ENCODE results near the gene ATP8A2. TPM values are rescaled to one million over a fixed set of nuclear protein-coding genes. Genes with fewer than 3 reads are reported as not detected.

Gene ATP8A2
- total and polyA plus RNA-seq, 9 of the 15 experiments (the other 6 are each of a cell fraction or from before 2014, with no cell fraction given), result under 0.01 to 0.33 (median 0.06) TPM; not detected in 4

- CTCF ChIA-PET (ENCODE audit: low intra/inter-chr PET ratio), result no interaction called here
- 0% methylated on average over 4 of the region's 4 CpGs for WGBS (ENCODE audit: insufficient coverage, low coverage, missing lambda C conversion rate)
Observed at GRCh38 chr13:25674371-25674770, 302.6 kb downstream of the ATP8A2 start.

DNA sequence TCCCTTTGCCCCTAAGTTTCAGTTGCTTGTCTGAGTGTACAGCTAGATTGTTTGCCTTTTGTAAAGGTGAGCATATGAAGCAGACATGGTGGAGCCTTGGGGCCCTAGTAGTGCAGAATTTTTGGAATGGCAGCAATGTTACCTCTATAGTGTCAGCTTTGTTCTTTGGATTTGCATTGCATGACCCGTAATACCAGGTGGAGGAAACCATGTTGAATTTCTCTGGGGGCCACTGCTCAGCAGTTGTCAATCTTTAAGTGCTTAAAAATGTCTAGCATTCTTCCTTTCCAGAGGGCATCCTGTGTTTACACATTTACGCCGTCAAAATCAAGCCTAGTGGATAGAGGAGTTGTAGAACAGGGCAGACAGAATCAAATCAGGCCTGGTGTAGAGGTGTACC is 303.3 kb downstream of the ATP8A2 start:
- Histone ChIP-seq H3K9me3 (replicated peaks; ENCODE audit: control insufficient read depth, insufficient read depth, low read depth, low read length) (no peaks in the 10 kb centered on the region), H3K27ac (ENCODE audit: extremely low read depth, low read depth, low read length) (no peak overlapping the region), H2AFZ (ENCODE audit: low read depth, low read length) (no peak overlapping the region), H3K4me2 (ENCODE audit: insufficient read depth, low read length) (no peak overlapping the region), H3K36me3 (ENCODE audit: control insufficient read depth, insufficient read depth, low read length) (no peaks in the 10 kb centered on the region), H3K4me1 (replicated peaks in 1 of 2; ENCODE audit: control insufficient read depth in 2 of 2, insufficient read depth in 2 of 2, low read length in 2 of 2) (no peaks in the 10 kb centered on the region), H3K27me3 (ENCODE audit: control insufficient read depth in 2 of 2, insufficient read depth in 2 of 2, low read length in 2 of 2) (no peaks in the 10 kb centered on the region), H3K9ac (ENCODE audit: insufficient read depth in 1 of 2, low read depth in 2 of 2, low read length in 2 of 2) (no peak overlapping the region), H3K4me3 (no peak overlapping the region), H3K9me1 (ENCODE audit: control insufficient read depth, insufficient read depth, low read length) (no peaks in the 10 kb centered on the region), H4K20me1 (replicated peaks; ENCODE audit: control insufficient read depth, insufficient read depth, low read length) (no peaks in the 10 kb centered on the region), H3K79me2 (ENCODE audit: control insufficient read depth, insufficient read depth, low read length) (no peaks in the 10 kb centered on the region)
- TF ChIP-seq MYBL2 (IDR thresholded peaks at IDR 0.05; ENCODE audit: low read depth), result no peak
- no peak for TF ChIP-seq MYBL2 (CRISPR knock-in tag; IDR thresholded peaks at IDR 0.05; ENCODE audit: borderline replicate concordance)
- TF ChIP-seq ZC3H11A (IDR thresholded peaks at IDR 0.05; ENCODE audit: low read depth, low read length), result no peak
- TF ChIP-seq NFXL1 (CRISPR knock-in tag; IDR thresholded peaks at IDR 0.05), result no peak
- TF ChIP-seq KLF13 (tag; IDR thresholded peaks at IDR 0.05; ENCODE audit: borderline replicate concordance, low read depth), result no peak
- TF ChIP-seq XRCC4 (IDR thresholded peaks at IDR 0.05; ENCODE audit: extremely low read depth, insufficient read depth, insufficient read length), result no peak
- no peak for TF ChIP-seq ZNF217 (CRISPR knock-in tag; IDR thresholded peaks at IDR 0.05)
- FAIRE-seq (no peak), DNase-seq (ENCODE audit: extremely low read depth in 1 of 4, low spot score in 3 of 4) (no peak), ATAC-seq (no peak)
- ChIA-PET CTCF (ENCODE audit: low intra/inter-chr PET ratio) (no interaction called here), POLR2A (no interaction called here)
- no TSS peak for BruUV-seq (replicated peaks)
- intact Hi-C loops (cut with micrococcal nuclease), result no loop called here
- in situ Hi-C loops (cut with MboI), result no loop called here
- WGBS (ENCODE audit: insufficient coverage, low coverage, missing lambda C conversion rate), result 4% methylated on average over 3 of the region's 3 CpGs

More at GRCh38 chr13:25674371-25674770, 302.6 kb downstream of the ATP8A2 start:
- intact Hi-C loops (cut with micrococcal nuclease) (no loop called here), in situ Hi-C loops (cut with MboI) (no loop called here)
- no peaks in the 10 kb centered on the region for H3K27me3 ChIP-seq (ENCODE audit: control insufficient read depth in 2 of 2, insufficient read depth in 2 of 2, low read length in 2 of 2)
- H3K79me2 ChIP-seq (ENCODE audit: control insufficient read depth, insufficient read depth, low read length), result no peaks in the 10 kb centered on the region
- no peak overlapping the region for H3K9ac ChIP-seq (ENCODE audit: insufficient read depth in 1 of 2, low read depth in 2 of 2, low read length in 2 of 2)
- H3K27ac ChIP-seq (ENCODE audit: extremely low read depth, low read depth, low read length), result no peak overlapping the region
- DNase-seq (ENCODE audit: extremely low read depth in 1 of 4, low spot score in 3 of 4) (no peak), FAIRE-seq (no peak), ATAC-seq (no peak)
- no peaks in the 10 kb centered on the region for H4K20me1 ChIP-seq (replicated peaks; ENCODE audit: control insufficient read depth, insufficient read depth, low read length)
- POLR2A ChIA-PET, result no interaction called here
- no peak for TF ChIP-seq HMG20B (CRISPR knock-in tag; IDR thresholded peaks at IDR 0.05)
- no peak for TF ChIP-seq GATA2 (CRISPR knock-in tag; IDR thresholded peaks at IDR 0.05)
- no peak for TF ChIP-seq PRMT5 (CRISPR knock-in tag; IDR thresholded peaks at IDR 0.05)
- TF ChIP-seq SRSF3 (IDR thresholded peaks at IDR 0.05; ENCODE audit: insufficient read depth, low read length), result no peak
- no peak for TF ChIP-seq DDX20 (tag; IDR thresholded peaks at IDR 0.05; ENCODE audit: low read depth)
- no peak for TF ChIP-seq ILK (tag; IDR thresholded peaks at IDR 0.05; ENCODE audit: borderline replicate concordance, low read depth)
- TF ChIP-seq, protein P1, sequence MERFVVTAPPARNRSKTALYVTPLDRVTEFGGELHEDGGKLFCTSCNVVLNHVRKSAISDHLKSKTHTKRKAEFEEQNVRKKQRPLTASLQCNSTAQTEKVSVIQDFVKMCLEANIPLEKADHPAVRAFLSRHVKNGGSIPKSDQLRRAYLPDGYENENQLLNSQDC (CRISPR knock-in tag; IDR thresholded peaks at IDR 0.05), result no peak
- TF ChIP-seq KAT7 (CRISPR knock-in tag; IDR thresholded peaks at IDR 0.05; ENCODE audit: borderline replicate concordance), result no peak
- no peak for TF ChIP-seq ZFX (CRISPR knock-in tag; IDR thresholded peaks at IDR 0.05)
- no peak for TF ChIP-seq ZNF766 (CRISPR knock-in tag; conservative IDR thresholded peaks at IDR 0.05)
- TF ChIP-seq PCBP1 (IDR thresholded peaks at IDR 0.05; ENCODE audit: low read depth, low read length, poor library complexity, severe bottlenecking), result no peak
- TF ChIP-seq MBD2 (IDR thresholded peaks at IDR 0.05; ENCODE audit: borderline replicate concordance, low read depth), result no peak
- no peaks in the 10 kb centered on the region for H3K9me3 ChIP-seq (replicated peaks; ENCODE audit: control insufficient read depth, insufficient read depth, low read depth, low read length)
- H3K4me3 ChIP-seq, result no peak overlapping the region
- H3K4me1 ChIP-seq (replicated peaks in 1 of 2; ENCODE audit: control insufficient read depth in 2 of 2, insufficient read depth in 2 of 2, low read length in 2 of 2), result no peaks in the 10 kb centered on the region
- H3K9me1 ChIP-seq (ENCODE audit: control insufficient read depth, insufficient read depth, low read length), result no peaks in the 10 kb centered on the region
- H2AFZ ChIP-seq (ENCODE audit: low read depth, low read length), result no peak overlapping the region
- no peaks in the 10 kb centered on the region for H3K36me3 ChIP-seq (ENCODE audit: control insufficient read depth, insufficient read depth, low read length)
- BruUV-seq (replicated peaks), result no TSS peak
- H3K4me2 ChIP-seq (ENCODE audit: insufficient read depth, low read length), result no peak overlapping the region

Data from K562 (cell line).